ENCODE results near the gene MECP2. TPM values are rescaled to one million over a fixed set of nuclear protein-coding genes. Genes with fewer than 3 reads are reported as not detected.

MECP2 gene
- total RNA-seq, 1 donor from 2014 or later: 45.2 TPM

GRCh38 chrX:154064637-154065435, 32.7 kb downstream of the MECP2 start:
- DNase-seq (ENCODE audit: extremely low read depth, low read depth, low spot score): no peak

GRCh38 chrX:154063234-154063633, 34.3 kb downstream of the MECP2 start:
- DNase-seq (ENCODE audit: extremely low read depth, low read depth, low spot score): no peak

GRCh38 chrX:154061801-154062200, 35.7 kb downstream of the MECP2 start:
- DNase-seq (ENCODE audit: extremely low read depth, low read depth, low spot score): no peak

GRCh38 chrX:154059729-154060245, 37.7 kb downstream of the MECP2 start:
- DNase-seq (ENCODE audit: extremely low read depth, low read depth, low spot score): no peak

- no peak for DNase-seq (ENCODE audit: extremely low read depth, low read depth, low spot score)
Observed at GRCh38 chrX:154059231-154059630, 38.3 kb downstream of the MECP2 start.

GRCh38 chrX:154058214-154058997, 39.1 kb downstream of the MECP2 start:
- DNase-seq (ENCODE audit: extremely low read depth, low read depth, low spot score): no peak

GRCh38 chrX:154057791-154058190, 39.7 kb downstream of the MECP2 start:
- DNase-seq (ENCODE audit: extremely low read depth, low read depth, low spot score): no peak

- DNase-seq (ENCODE audit: extremely low read depth, low read depth, low spot score): no peak
Observed at GRCh38 chrX:154056770-154057241, 40.7 kb downstream of the MECP2 start.

GRCh38 chrX:154051201-154051810, 46.2 kb downstream of the MECP2 start:
- no peak for DNase-seq (ENCODE audit: extremely low read depth, low read depth, low spot score)

- no peak for DNase-seq (ENCODE audit: extremely low read depth, low read depth, low spot score)
Observed at GRCh38 chrX:154050113-154050495, 47.4 kb downstream of the MECP2 start.

GRCh38 chrX:154049209-154050112, 48.1 kb downstream of the MECP2 start:
- DNase-seq (ENCODE audit: extremely low read depth, low read depth, low spot score): no peak

GRCh38 chrX:154048398-154048797, 49.1 kb downstream of the MECP2 start:
- no peak for DNase-seq (ENCODE audit: extremely low read depth, low read depth, low spot score)

GRCh38 chrX:154046940-154047610, 50.4 kb downstream of the MECP2 start:
- DNase-seq (ENCODE audit: extremely low read depth, low read depth, low spot score): no peak

- peak; percentile 60 for DNase-seq (ENCODE audit: extremely low read depth, low read depth, low spot score)
Observed at GRCh38 chrX:154046031-154046781, 51.3 kb downstream of the MECP2 start.

- DNase-seq (ENCODE audit: extremely low read depth, low read depth, low spot score): no peak
Observed at GRCh38 chrX:154044091-154044490, 53.4 kb downstream of the MECP2 start.

GRCh38 chrX:154043003-154043763, 54.3 kb downstream of the MECP2 start:
- no peak for DNase-seq (ENCODE audit: extremely low read depth, low read depth, low spot score)

GRCh38 chrX:154040863-154041262, 56.7 kb downstream of the MECP2 start:
- no peak for DNase-seq (ENCODE audit: extremely low read depth, low read depth, low spot score)

GRCh38 chrX:154040307-154040756, 57.2 kb downstream of the MECP2 start:
- DNase-seq (ENCODE audit: extremely low read depth, low read depth, low spot score): no peak
